IMR-90 (cell line): ENCODE data around the gene MUC6. TPM values are rescaled to one million over a fixed set of nuclear protein-coding genes. Genes with fewer than 3 reads are reported as not detected.

ENCODE experiments used
- ATAC-seq: fragments of 200-7000 bp; cut with Tn5 transposase; 2 replicates; pipeline ENCODE4 v1.9.1; 2020; ENCODE audit warnings: low read depth, mild to moderate bottlenecking, moderate library complexity
- BruUV-seq: library from RNA; stranded (reverse); fragments of 400-500 nt; replicated peaks from 2 replicates; lab custom pipeline; 2021; lab: Mats Ljungman, UMichigan
- CTCF ChIA-PET: fragments of 300-600 bp; formaldehyde crosslinking; extraction: SDS; loops from one replicate; lab custom pipeline; 2021; ENCODE audit warnings: antibody characterized with exemption; lab: Yijun Ruan, JAX
- POLR2A ChIA-PET: fragments of 300-600 bp; sonication (Branson Sonifier 250); formaldehyde crosslinking; loops from one replicate; lab custom pipeline; 2022; ENCODE audit warnings: antibody characterized with exemption; ENCODE audit not compliant: unreplicated experiment; lab: Charles Lee
- DNase-seq: peaks from one replicate; pipeline ENCODE4 v3.0.0; 2013
- H2AFZ ChIP-seq: replicated peaks from 2 replicates; pipeline ENCODE3; 2013; ENCODE audit warnings: low read length, mild to moderate bottlenecking; ENCODE audit not compliant: poor library complexity
- H2AK5ac ChIP-seq: 2 replicates; pipeline ENCODE4 v1.6.1; 2013; ENCODE audit warnings: low read depth, low read length, inconsistent platforms
- H2AK9ac ChIP-seq: replicated peaks from 2 replicates; pipeline ENCODE3; 2013; ENCODE audit warnings: mild to moderate bottlenecking, low read depth, low read length, moderate library complexity; ENCODE audit not compliant: poor library complexity
- H2BK120ac ChIP-seq: 2 replicates; pipeline ENCODE4 v1.6.1; 2013; ENCODE audit warnings: low read depth, low read length, inconsistent platforms
- H2BK15ac ChIP-seq: 3 replicates; pipeline ENCODE4 v1.6.1; 2013; ENCODE audit warnings: low read depth, low read length, inconsistent platforms
- H2BK20ac ChIP-seq: 2 replicates; pipeline ENCODE4 v1.6.1; 2013; ENCODE audit warnings: low read depth, mild to moderate bottlenecking, inconsistent platforms, low read length, moderate library complexity
- H2BK5ac ChIP-seq: 2 replicates; pipeline ENCODE4 v1.6.1; 2013; ENCODE audit warnings: mild to moderate bottlenecking, low read depth, low read length, inconsistent platforms; ENCODE audit not compliant: poor library complexity, severe bottlenecking
- H3K14ac ChIP-seq: replicated peaks from 2 replicates; pipeline ENCODE4 v1.6.1; 2013; ENCODE audit warnings: low read depth, low read length, inconsistent platforms
- H3K18ac ChIP-seq: 2 replicates; pipeline ENCODE4 v1.6.1; 2013; ENCODE audit warnings: low read depth, low read length, control low read depth
- H3K23ac ChIP-seq: 2 replicates; pipeline ENCODE4 v1.6.1; 2013; ENCODE audit warnings: low read depth, low read length, inconsistent platforms
- H3K27ac ChIP-seq: 2 replicates; pipeline ENCODE4 v1.5.1; 2013; ENCODE audit warnings: mild to moderate bottlenecking, control low read depth, low read length; ENCODE audit not compliant: insufficient read depth
- H3K27me3 ChIP-seq: 2 replicates; pipeline ENCODE4 v1.6.1; 2013; ENCODE audit warnings: low read length; ENCODE audit not compliant: control insufficient read depth, insufficient read depth
- H3K36me3 ChIP-seq: 2 replicates; pipeline ENCODE4 v1.6.1; 2013; ENCODE audit warnings: low read length, mixed read lengths; ENCODE audit not compliant: control insufficient read depth, insufficient read depth
- H3K4ac ChIP-seq: 2 replicates; pipeline ENCODE4 v1.6.1; 2013; ENCODE audit warnings: low read depth, low read length, inconsistent platforms
- H3K4me1 ChIP-seq: 2 replicates; pipeline ENCODE4 v1.6.1; 2013; ENCODE audit warnings: low read length, mixed read lengths; ENCODE audit not compliant: control insufficient read depth, insufficient read depth
- H3K4me2 ChIP-seq: 2 replicates; pipeline ENCODE4 v1.6.1; 2013; ENCODE audit warnings: low read depth, mild to moderate bottlenecking, control low read depth, low read length, moderate library complexity
- H3K4me3 ChIP-seq: 2 replicates; pipeline ENCODE4 v1.5.1; 2013; ENCODE audit warnings: low read depth, mild to moderate bottlenecking, control low read depth, low read length, moderate library complexity; ENCODE audit not compliant: insufficient read depth
- H3K56ac ChIP-seq: 2 replicates; pipeline ENCODE4 v1.6.1; 2013; ENCODE audit warnings: low read length, inconsistent platforms; ENCODE audit not compliant: insufficient read depth; ENCODE audit errors: extremely low read depth
- H3K79me1 ChIP-seq, 2 experiments: 2 replicates each; pipeline ENCODE4 v1.6.1; 2013; ENCODE audit warnings: low read length in 2 of 2, inconsistent platforms in 1 of 2, low read depth in 1 of 2
- H3K9ac ChIP-seq: 2 replicates; pipeline ENCODE4 v1.6.1; 2013; ENCODE audit warnings: low read depth, low read length, control low read depth
- H3K9me1 ChIP-seq: 2 replicates; pipeline ENCODE4 v1.6.1; 2013; ENCODE audit warnings: low read length, inconsistent platforms; ENCODE audit not compliant: insufficient read depth
- H3K9me3 ChIP-seq: 2 replicates; pipeline ENCODE4 v1.6.1; 2013; ENCODE audit warnings: low read length; ENCODE audit not compliant: control insufficient read depth, insufficient read depth
- H4K20me1 ChIP-seq: 2 replicates; pipeline ENCODE4 v1.6.1; 2013; ENCODE audit warnings: low read length, inconsistent platforms; ENCODE audit not compliant: insufficient read depth
- H4K5ac ChIP-seq: 2 replicates; pipeline ENCODE4 v1.6.1; 2013; ENCODE audit warnings: mild to moderate bottlenecking, low read depth, low read length, control low read depth
- H4K8ac ChIP-seq, 2 experiments: 2 replicates each; pipeline ENCODE4 v1.6.1; 2013; ENCODE audit warnings: low read depth in 2 of 2, low read length in 2 of 2, control low read depth in 1 of 2, inconsistent platforms in 1 of 2
- H4K91ac ChIP-seq: 2 replicates; pipeline ENCODE4 v1.6.1; 2013; ENCODE audit warnings: low read depth, low read length, inconsistent platforms; ENCODE audit not compliant: insufficient read depth
- BHLHE40 ChIP-seq: fragments of 150-350 bp; IDR thresholded peaks from 2 replicates; pipeline ENCODE4 v1.6.1; 2016; ENCODE audit warnings: mild to moderate bottlenecking, low read depth, low read length
- CEBPB ChIP-seq: IDR thresholded peaks from 2 replicates; pipeline ENCODE4 v1.6.1; 2012; ENCODE audit warnings: low read depth, low read length, improper control_type of control experiment
- CHD1 ChIP-seq: IDR thresholded peaks from 2 replicates; pipeline ENCODE4 v1.6.1; 2012; ENCODE audit warnings: low read depth, low read length, improper control_type of control experiment
- FOS ChIP-seq: fragments of 150-350 bp; IDR thresholded peaks from 2 replicates; pipeline ENCODE4 v1.6.1; 2016; ENCODE audit warnings: low read depth, low read length
- MAFK ChIP-seq: IDR thresholded peaks from 2 replicates; pipeline ENCODE4 v1.6.1; 2012; ENCODE audit warnings: low read depth, low read length, improper control_type of control experiment
- MAZ ChIP-seq: IDR thresholded peaks from 2 replicates; pipeline ENCODE4 v1.6.1; 2012; ENCODE audit warnings: low read depth, mild to moderate bottlenecking, low read length, improper control_type of control experiment, moderate library complexity, borderline replicate concordance
- MXI1 ChIP-seq: IDR thresholded peaks from 2 replicates; pipeline ENCODE4 v1.6.1; 2012; ENCODE audit warnings: low read depth, mild to moderate bottlenecking, low read length, moderate library complexity, borderline replicate concordance
- NFE2L2 ChIP-seq: fragments of 150-350 bp; IDR thresholded peaks from 2 replicates; pipeline ENCODE4 v1.6.1; 2016; ENCODE audit warnings: low read depth, mild to moderate bottlenecking, low read length
- POLR2A ChIP-seq: IDR thresholded peaks from 2 replicates; pipeline ENCODE4 v1.6.1; 2012; ENCODE audit warnings: mild to moderate bottlenecking, low read depth, low read length
- RAD21 ChIP-seq: IDR thresholded peaks from 2 replicates; pipeline ENCODE4 v1.6.1; 2012; ENCODE audit warnings: low read length, improper control_type of control experiment
- RCOR1 ChIP-seq: IDR thresholded peaks from 2 replicates; pipeline ENCODE4 v1.6.1; 2012; ENCODE audit warnings: mild to moderate bottlenecking, low read length, improper control_type of control experiment; ENCODE audit not compliant: insufficient replicate concordance
- RFX5 ChIP-seq: IDR thresholded peaks from 2 replicates; pipeline ENCODE4 v1.8.0; 2012; ENCODE audit warnings: low read depth, mild to moderate bottlenecking, low read length, moderate library complexity
- SMC3 ChIP-seq: fragments of 150-350 bp; IDR thresholded peaks from 2 replicates; pipeline ENCODE4 v1.6.1; 2016; ENCODE audit warnings: low read depth, mild to moderate bottlenecking, antibody characterized with exemption, low read length, moderate library complexity
- WGBS, 2 experiments: methylation state at CpG; one replicate each; pipeline versions ENCODE4 v1.1.5 to v1.1.7; 2013; ENCODE audit warnings: missing lambda C conversion rate in 2 of 2; ENCODE audit not compliant: insufficient read length in 1 of 2; ENCODE audit errors: extremely low coverage in 2 of 2; 5-methylcytosine and 5-hydroxymethylcytosine counted together
- dilution Hi-C: fragments of 300-500 bp; cut with HindIII; formaldehyde crosslinking; loops from one replicate; pipeline ENCODE4 v1.14.3; 2018; ENCODE audit warnings: low sequenced_read_pairs; ENCODE audit not compliant: unreplicated experiment
- in situ Hi-C: fragments of 300-500 bp; cut with MboI; formaldehyde crosslinking; loops from 3 replicates; pipeline ENCODE4 v1.14.3; 2019; ENCODE audit warnings: low sequenced_read_pairs, inconsistent platforms, mixed read lengths
- intact Hi-C: fragments of 100-400 bp; cut with micrococcal nuclease; formaldehyde crosslinking; loops from 2 replicates; pipeline ENCODE4 v1.10.0; 2022
- polyA plus RNA-seq, 3 experiments: library from polyadenylated mRNA; depleted of rRNA; stranded (reverse); fragments of >200 nt; gene quantifications; 2 replicates each; pipeline ENCODE4 v1.2.3, GENCODE V29; 2012; ENCODE audit warnings: low replicate concordance in 1 of 3
- total RNA-seq: library from RNA; depleted of rRNA; stranded (reverse); fragments of >200 nt; gene quantifications from 2 replicates; pipeline ENCODE4 v1.2.3, GENCODE V29; 2012
- TF ChIP-seq, protein P1 (sequence below): conservative IDR thresholded peaks from 2 replicates; pipeline ENCODE4 v1.5.1; 2012; ENCODE audit warnings: mild to moderate bottlenecking, low read depth, low read length, improper control_type of control experiment
- TF ChIP-seq, protein P2 (sequence below): fragments of 150-350 bp; IDR thresholded peaks from 2 replicates; pipeline ENCODE4 v1.6.1; 2017; ENCODE audit warnings: mild to moderate bottlenecking, antibody characterized with exemption, low read length, low read depth
- TF ChIP-seq, protein P3 (sequence below): fragments of 150-350 bp; IDR thresholded peaks from 2 replicates; pipeline ENCODE4 v1.6.1; 2016; ENCODE audit warnings: low read depth, mild to moderate bottlenecking, low read length, moderate library complexity, borderline replicate concordance

MUC6 gene
- total and polyA plus RNA-seq, 2 of the 4 experiments (the other 2 are of a cell fraction): not detected

DNA sequence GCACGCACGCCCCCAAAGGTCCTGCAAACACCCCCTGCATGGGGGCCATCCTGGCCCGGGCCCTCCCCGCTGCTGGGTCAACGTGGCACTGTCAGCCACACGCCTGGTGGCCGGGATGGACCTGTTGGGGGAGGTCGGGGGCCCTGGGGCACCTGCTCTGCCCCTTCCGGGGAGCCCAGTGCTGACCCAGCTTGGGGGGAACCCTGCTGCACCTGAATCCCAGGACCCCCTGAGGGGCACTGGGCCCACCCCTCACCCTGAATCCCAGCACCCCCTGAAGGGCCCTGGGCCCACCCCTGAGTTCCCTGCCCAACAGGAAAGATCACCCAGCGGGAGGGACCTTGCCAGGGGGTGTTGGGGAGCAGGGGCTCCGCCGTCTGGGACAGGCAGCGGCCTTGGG lies 413 bp upstream of the MUC6 start:
- no peak overlapping the region for H2BK120ac ChIP-seq
- H3K14ac ChIP-seq: no peak overlapping the region
- H2AK9ac ChIP-seq: no peak overlapping the region
- H4K5ac ChIP-seq: no peak overlapping the region
- H3K79me1 ChIP-seq: no peaks in the 10 kb centered on the region
- H3K18ac ChIP-seq: no peak overlapping the region
- intact Hi-C loops: no loop called here
- ATAC-seq (no peak), DNase-seq (no peak)
- H3K4me2 ChIP-seq: no peak overlapping the region
- no peaks in the 10 kb centered on the region for H3K36me3 ChIP-seq
- ChIA-PET CTCF (no interaction called here), POLR2A (no interaction called here)
- H2BK20ac ChIP-seq: no peak overlapping the region
- no peaks in the 10 kb centered on the region for H3K9me1 ChIP-seq
- in situ Hi-C loops: no loop called here
- no peak overlapping the region for H3K4me3 ChIP-seq
- no peak overlapping the region for H2AFZ ChIP-seq
- H3K9ac ChIP-seq: no peak overlapping the region
- no peak overlapping the region for H3K27ac ChIP-seq
- H3K4me1 ChIP-seq: no peaks in the 10 kb centered on the region
- dilution Hi-C loops: no loop called here
- H4K20me1 ChIP-seq: peaks cover 6% of the 10 kb centered on the region; the same call in 1 of the 2 replicates
- TF ChIP-seq MAZ: no peak
- no peak for TF ChIP-seq CHD1
- TF ChIP-seq BHLHE40: no peak
- TF ChIP-seq, protein P1, sequence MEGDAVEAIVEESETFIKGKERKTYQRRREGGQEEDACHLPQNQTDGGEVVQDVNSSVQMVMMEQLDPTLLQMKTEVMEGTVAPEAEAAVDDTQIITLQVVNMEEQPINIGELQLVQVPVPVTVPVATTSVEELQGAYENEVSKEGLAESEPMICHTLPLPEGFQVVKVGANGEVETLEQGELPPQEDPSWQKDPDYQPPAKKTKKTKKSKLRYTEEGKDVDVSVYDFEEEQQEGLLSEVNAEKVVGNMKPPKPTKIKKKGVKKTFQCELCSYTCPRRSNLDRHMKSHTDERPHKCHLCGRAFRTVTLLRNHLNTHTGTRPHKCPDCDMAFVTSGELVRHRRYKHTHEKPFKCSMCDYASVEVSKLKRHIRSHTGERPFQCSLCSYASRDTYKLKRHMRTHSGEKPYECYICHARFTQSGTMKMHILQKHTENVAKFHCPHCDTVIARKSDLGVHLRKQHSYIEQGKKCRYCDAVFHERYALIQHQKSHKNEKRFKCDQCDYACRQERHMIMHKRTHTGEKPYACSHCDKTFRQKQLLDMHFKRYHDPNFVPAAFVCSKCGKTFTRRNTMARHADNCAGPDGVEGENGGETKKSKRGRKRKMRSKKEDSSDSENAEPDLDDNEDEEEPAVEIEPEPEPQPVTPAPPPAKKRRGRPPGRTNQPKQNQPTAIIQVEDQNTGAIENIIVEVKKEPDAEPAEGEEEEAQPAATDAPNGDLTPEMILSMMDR: no peak
- no peak for TF ChIP-seq RAD21
- TF ChIP-seq POLR2A: no peak
- no peak for TF ChIP-seq MXI1
- TF ChIP-seq RCOR1: no peak
- TF ChIP-seq CEBPB: no peak
- no peak for TF ChIP-seq NFE2L2
- TF ChIP-seq MAFK: no peak
- TF ChIP-seq, protein P2, sequence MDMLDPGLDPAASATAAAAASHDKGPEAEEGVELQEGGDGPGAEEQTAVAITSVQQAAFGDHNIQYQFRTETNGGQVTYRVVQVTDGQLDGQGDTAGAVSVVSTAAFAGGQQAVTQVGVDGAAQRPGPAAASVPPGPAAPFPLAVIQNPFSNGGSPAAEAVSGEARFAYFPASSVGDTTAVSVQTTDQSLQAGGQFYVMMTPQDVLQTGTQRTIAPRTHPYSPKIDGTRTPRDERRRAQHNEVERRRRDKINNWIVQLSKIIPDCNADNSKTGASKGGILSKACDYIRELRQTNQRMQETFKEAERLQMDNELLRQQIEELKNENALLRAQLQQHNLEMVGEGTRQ: no peak
- no peak for TF ChIP-seq SMC3
- TF ChIP-seq FOS: no peak
- TF ChIP-seq, protein P3, sequence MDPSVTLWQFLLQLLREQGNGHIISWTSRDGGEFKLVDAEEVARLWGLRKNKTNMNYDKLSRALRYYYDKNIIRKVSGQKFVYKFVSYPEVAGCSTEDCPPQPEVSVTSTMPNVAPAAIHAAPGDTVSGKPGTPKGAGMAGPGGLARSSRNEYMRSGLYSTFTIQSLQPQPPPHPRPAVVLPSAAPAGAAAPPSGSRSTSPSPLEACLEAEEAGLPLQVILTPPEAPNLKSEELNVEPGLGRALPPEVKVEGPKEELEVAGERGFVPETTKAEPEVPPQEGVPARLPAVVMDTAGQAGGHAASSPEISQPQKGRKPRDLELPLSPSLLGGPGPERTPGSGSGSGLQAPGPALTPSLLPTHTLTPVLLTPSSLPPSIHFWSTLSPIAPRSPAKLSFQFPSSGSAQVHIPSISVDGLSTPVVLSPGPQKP: no peak
- no peak for TF ChIP-seq RFX5
- no peaks in the 10 kb centered on the region for H3K9me3 ChIP-seq
- H4K8ac ChIP-seq: no peak overlapping the region
- H2AK5ac ChIP-seq: no peak overlapping the region
- no peak overlapping the region for H2BK5ac ChIP-seq
- H3K23ac ChIP-seq: no peak overlapping the region
- no peak overlapping the region for H3K56ac ChIP-seq
- H2BK15ac ChIP-seq: no peak overlapping the region
- 33% methylated on average over 5 of the region's 13 CpGs; no CpG with 5 or more reads in 1 of the 2 experiments for WGBS, 2 experiments
- peaks cover 4% of the 10 kb centered on the region; the same call in 1 of the 2 replicates for H3K27me3 ChIP-seq
- H4K91ac ChIP-seq: no peak overlapping the region
- BruUV-seq: no TSS peak
- no peak overlapping the region for H3K4ac ChIP-seq
